ENCODE measurements around the gene SUCLG2.

The SUCLG2 gene

GRCh38 chr3:67405193-67405592 lies 249.2 kb downstream of the SUCLG2 start:
- Histone ChIP-seq H3K36me3 (ENCODE audit: control insufficient read depth, low read length) (peaks cover 25% of the 10 kb centered on the region), H3K9me2 (replicated peaks; ENCODE audit: control insufficient read depth, low read length) (no peaks in the 10 kb centered on the region), H3K4me1 (ENCODE audit: control insufficient read depth, low read length) (no peaks in the 10 kb centered on the region), H3K27ac (ENCODE audit: low read depth, low read length) (no peak overlapping the region), H3F3A (ENCODE audit: control insufficient read depth, insufficient read depth) (no peaks in the 10 kb centered on the region), H4K20me1 (ENCODE audit: control insufficient read depth, insufficient read depth, low read depth, low read length) (no peaks in the 10 kb centered on the region), H3K27me3 (ENCODE audit: control insufficient read depth, low read length) (no peaks in the 10 kb centered on the region), H3K4me2 (ENCODE audit: low read length) (no peak overlapping the region), H3K4me3 (ENCODE audit: low read length) (no peak overlapping the region), H3K9me3 (ENCODE audit: control insufficient read depth, insufficient read depth, low read length) (no peaks in the 10 kb centered on the region), H3K79me2 (ENCODE audit: control insufficient read depth, low read length) (no peaks in the 10 kb centered on the region)
- no peak for TF ChIP-seq EZH2phosphoT487 (IDR thresholded peaks at IDR 0.05; ENCODE audit: borderline replicate concordance, low read length)
- TF ChIP-seq, protein P1, sequence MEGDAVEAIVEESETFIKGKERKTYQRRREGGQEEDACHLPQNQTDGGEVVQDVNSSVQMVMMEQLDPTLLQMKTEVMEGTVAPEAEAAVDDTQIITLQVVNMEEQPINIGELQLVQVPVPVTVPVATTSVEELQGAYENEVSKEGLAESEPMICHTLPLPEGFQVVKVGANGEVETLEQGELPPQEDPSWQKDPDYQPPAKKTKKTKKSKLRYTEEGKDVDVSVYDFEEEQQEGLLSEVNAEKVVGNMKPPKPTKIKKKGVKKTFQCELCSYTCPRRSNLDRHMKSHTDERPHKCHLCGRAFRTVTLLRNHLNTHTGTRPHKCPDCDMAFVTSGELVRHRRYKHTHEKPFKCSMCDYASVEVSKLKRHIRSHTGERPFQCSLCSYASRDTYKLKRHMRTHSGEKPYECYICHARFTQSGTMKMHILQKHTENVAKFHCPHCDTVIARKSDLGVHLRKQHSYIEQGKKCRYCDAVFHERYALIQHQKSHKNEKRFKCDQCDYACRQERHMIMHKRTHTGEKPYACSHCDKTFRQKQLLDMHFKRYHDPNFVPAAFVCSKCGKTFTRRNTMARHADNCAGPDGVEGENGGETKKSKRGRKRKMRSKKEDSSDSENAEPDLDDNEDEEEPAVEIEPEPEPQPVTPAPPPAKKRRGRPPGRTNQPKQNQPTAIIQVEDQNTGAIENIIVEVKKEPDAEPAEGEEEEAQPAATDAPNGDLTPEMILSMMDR (IDR thresholded peaks at IDR 0.05; ENCODE audit: low read depth, low read length, poor library complexity, severe bottlenecking), result no peak

GRCh38 chr3:67402873-67403272 lies 251.5 kb downstream of the SUCLG2 start:
- Histone ChIP-seq H3K36me3 (ENCODE audit: control insufficient read depth, low read length) (peaks cover 18% of the 10 kb centered on the region), H3K9me3 (ENCODE audit: control insufficient read depth, insufficient read depth, low read length) (no peaks in the 10 kb centered on the region), H3K27me3 (ENCODE audit: control insufficient read depth, low read length) (no peaks in the 10 kb centered on the region), H3K4me2 (ENCODE audit: low read length) (no peak overlapping the region), H3K4me3 (ENCODE audit: low read length) (no peak overlapping the region), H4K20me1 (ENCODE audit: control insufficient read depth, insufficient read depth, low read depth, low read length) (no peaks in the 10 kb centered on the region), H3F3A (ENCODE audit: control insufficient read depth, insufficient read depth) (no peaks in the 10 kb centered on the region), H3K79me2 (ENCODE audit: control insufficient read depth, low read length) (no peaks in the 10 kb centered on the region), H3K9me2 (replicated peaks; ENCODE audit: control insufficient read depth, low read length) (no peaks in the 10 kb centered on the region), H3K27ac (ENCODE audit: low read depth, low read length) (no peak overlapping the region), H3K4me1 (ENCODE audit: control insufficient read depth, low read length) (no peaks in the 10 kb centered on the region)
- TF ChIP-seq, protein P1 (IDR thresholded peaks at IDR 0.05; ENCODE audit: low read depth, low read length, poor library complexity, severe bottlenecking), result no peak
- no peak for TF ChIP-seq EZH2phosphoT487 (IDR thresholded peaks at IDR 0.05; ENCODE audit: borderline replicate concordance, low read length)

DNA sequence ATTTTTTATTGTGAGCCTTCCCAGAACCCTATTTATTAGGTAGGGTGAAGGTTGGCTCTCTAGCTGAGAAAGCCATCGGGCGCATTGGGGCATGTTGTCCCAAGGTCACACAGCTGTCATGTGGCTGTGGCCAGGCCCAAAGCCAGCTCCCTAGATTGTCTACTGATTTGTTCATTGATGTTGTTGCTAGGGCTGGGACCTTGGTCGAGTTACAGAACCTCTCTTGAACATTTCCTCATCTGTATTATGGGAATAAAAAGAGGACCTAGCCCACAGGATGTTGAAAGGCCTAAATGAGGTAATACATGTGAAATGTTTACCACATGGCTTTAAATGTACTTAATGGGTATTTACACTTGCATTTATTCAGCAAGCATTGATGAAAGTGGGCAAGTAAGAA lies 252.5 kb downstream of the SUCLG2 start:
- Histone ChIP-seq H3K27me3 (ENCODE audit: control insufficient read depth, low read length) (no peaks in the 10 kb centered on the region), H4K20me1 (ENCODE audit: control insufficient read depth, insufficient read depth, low read depth, low read length) (no peaks in the 10 kb centered on the region), H3F3A (ENCODE audit: control insufficient read depth, insufficient read depth) (no peaks in the 10 kb centered on the region), H3K9me3 (ENCODE audit: control insufficient read depth, insufficient read depth, low read length) (no peaks in the 10 kb centered on the region), H3K4me1 (ENCODE audit: control insufficient read depth, low read length) (no peaks in the 10 kb centered on the region), H3K36me3 (ENCODE audit: control insufficient read depth, low read length) (peaks cover 10% of the 10 kb centered on the region), H3K4me3 (ENCODE audit: low read length) (no peak overlapping the region), H3K27ac (ENCODE audit: low read depth, low read length) (no peak overlapping the region), H3K4me2 (ENCODE audit: low read length) (no peak overlapping the region), H3K9me2 (replicated peaks; ENCODE audit: control insufficient read depth, low read length) (no peaks in the 10 kb centered on the region), H3K79me2 (ENCODE audit: control insufficient read depth, low read length) (no peaks in the 10 kb centered on the region)
- TF ChIP-seq EZH2phosphoT487 (IDR thresholded peaks at IDR 0.05; ENCODE audit: borderline replicate concordance, low read length), result no peak
- TF ChIP-seq, protein P1 (IDR thresholded peaks at IDR 0.05; ENCODE audit: low read depth, low read length, poor library complexity, severe bottlenecking), result no peak

DNA sequence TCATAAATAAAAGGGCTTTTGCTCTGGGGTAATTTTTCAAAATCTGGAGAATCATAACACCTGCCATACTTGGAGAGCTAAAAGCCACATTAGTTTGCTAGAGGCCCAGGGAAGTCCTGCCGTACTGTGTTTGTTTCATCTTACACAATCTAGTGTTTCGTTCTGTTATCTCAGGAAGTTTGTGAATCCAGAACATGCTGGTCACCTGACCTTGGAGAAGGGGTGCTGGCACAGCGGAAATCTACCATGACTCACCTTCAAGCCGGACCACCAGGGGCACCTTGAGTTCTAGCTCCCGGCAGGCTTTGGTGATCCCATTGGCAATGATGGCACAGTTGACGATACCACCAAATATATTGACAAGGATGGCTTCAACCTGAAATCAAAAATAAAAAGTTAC lies 253.9 kb downstream of the SUCLG2 start:
- TF ChIP-seq, protein P1 (IDR thresholded peaks at IDR 0.05; ENCODE audit: low read depth, low read length, poor library complexity, severe bottlenecking), result no peak
- no peak for TF ChIP-seq EZH2phosphoT487 (IDR thresholded peaks at IDR 0.05; ENCODE audit: borderline replicate concordance, low read length)
- Histone ChIP-seq H3K4me3 (ENCODE audit: low read length) (no peak overlapping the region), H3K27me3 (ENCODE audit: control insufficient read depth, low read length) (no peaks in the 10 kb centered on the region), H3K4me2 (ENCODE audit: low read length) (no peak overlapping the region), H3K79me2 (ENCODE audit: control insufficient read depth, low read length) (no peaks in the 10 kb centered on the region), H3F3A (ENCODE audit: control insufficient read depth, insufficient read depth) (no peaks in the 10 kb centered on the region), H4K20me1 (ENCODE audit: control insufficient read depth, insufficient read depth, low read depth, low read length) (no peaks in the 10 kb centered on the region), H3K9me3 (ENCODE audit: control insufficient read depth, insufficient read depth, low read length) (no peaks in the 10 kb centered on the region), H3K27ac (ENCODE audit: low read depth, low read length) (no peak overlapping the region), H3K9me2 (replicated peaks; ENCODE audit: control insufficient read depth, low read length) (no peaks in the 10 kb centered on the region), H3K4me1 (ENCODE audit: control insufficient read depth, low read length) (no peaks in the 10 kb centered on the region), H3K36me3 (ENCODE audit: control insufficient read depth, low read length) (peaks cover 10% of the 10 kb centered on the region)

Measured in DOHH2 (cell line).